GM04503 (cell line): ENCODE measurements around the gene MDN1.
"Not testable (repeated sequence)": the region's sequence is repeated elsewhere in the genome, so short reads cannot be mapped to it uniquely, and the experiment has no call there.

Source experiments
- DNase-seq: peaks from one replicate; pipeline ENCODE4 v3.0.0-alpha.2; 2012; ENCODE audit warnings: low read depth

Gene MDN1

GRCh38 chr6:89813422-89813821 is 6.2 kb downstream of the MDN1 start:
- DNase-seq, result not testable (repeated sequence)

- DNase-seq, result no peak
Observed at GRCh38 chr6:89807581-89807980, 12.0 kb downstream of the MDN1 start.

GRCh38 chr6:89805814-89806371 is 13.7 kb downstream of the MDN1 start:
- DNase-seq, result no peak

- no peak for DNase-seq
Observed at GRCh38 chr6:89803271-89803670, 16.3 kb downstream of the MDN1 start.

GRCh38 chr6:89799756-89800155 is 19.8 kb downstream of the MDN1 start:
- DNase-seq, result no peak

- DNase-seq, result no peak
Observed at GRCh38 chr6:89799096-89799495, 20.5 kb downstream of the MDN1 start.

GRCh38 chr6:89797317-89797716 is 22.3 kb downstream of the MDN1 start:
- no peak for DNase-seq

- no peak for DNase-seq
Observed at GRCh38 chr6:89794324-89794723, 25.3 kb downstream of the MDN1 start.

- no peak for DNase-seq
Observed at GRCh38 chr6:89793586-89793985, 26.0 kb downstream of the MDN1 start.

- no peak for DNase-seq
Observed at GRCh38 chr6:89792881-89793280, 26.7 kb downstream of the MDN1 start.

GRCh38 chr6:89790403-89790802 is 29.2 kb downstream of the MDN1 start:
- no peak for DNase-seq

- DNase-seq, result no peak
Observed at GRCh38 chr6:89789980-89790379, 29.6 kb downstream of the MDN1 start.

- no peak for DNase-seq
Observed at GRCh38 chr6:89787660-89788328, 31.8 kb downstream of the MDN1 start.

GRCh38 chr6:89786970-89787369 is 32.6 kb downstream of the MDN1 start:
- DNase-seq, result no peak

GRCh38 chr6:89784838-89785237 is 34.8 kb downstream of the MDN1 start:
- DNase-seq, result no peak

GRCh38 chr6:89783293-89783692 is 36.3 kb downstream of the MDN1 start:
- DNase-seq, result not testable (repeated sequence)

- no peak for DNase-seq
Observed at GRCh38 chr6:89782222-89782621, 37.4 kb downstream of the MDN1 start.

- no peak for DNase-seq
Observed at GRCh38 chr6:89781070-89782034, 38.2 kb downstream of the MDN1 start.

- DNase-seq, result no peak
Observed at GRCh38 chr6:89777455-89777854, 42.1 kb downstream of the MDN1 start.

GRCh38 chr6:89776583-89777233 is 42.9 kb downstream of the MDN1 start:
- no peak for DNase-seq

- DNase-seq, result no peak
Observed at GRCh38 chr6:89775150-89775549, 44.4 kb downstream of the MDN1 start.

- no peak for DNase-seq
Observed at GRCh38 chr6:89769572-89769971, 50.0 kb downstream of the MDN1 start.
